A673 (cell line): ENCODE results near the gene ETV4.

Experiments used
- CTCF ChIP-seq: fragments of 300-800, 200-600 bp; sonication (generic); conservative IDR thresholded peaks from 2 replicates; pipeline ENCODE4 v1.5.1; 2017; ENCODE audit warnings: low read depth, mild to moderate bottlenecking, antibody characterized with exemption, low read length, moderate library complexity, mixed read lengths
- EZH2 ChIP-seq: fragments of 200-600 bp; sonication (generic); IDR thresholded peaks from 2 replicates; pipeline ENCODE4 v1.6.1; 2017; ENCODE audit warnings: borderline replicate concordance, low read depth, mild to moderate bottlenecking, mixed read lengths, antibody characterized with exemption, low read length; ENCODE audit not compliant: poor library complexity, severe bottlenecking

GRCh38 chr17:43573579-43574321, 27.6 kb upstream of the ETV4 start:
- TF ChIP-seq CTCF (no peak), EZH2 (no peak)
